Sciatic nerve (tissue), 2 donors: ENCODE measurements around the gene KIFAP3. TPM values are rescaled to one million over a fixed set of nuclear protein-coding genes. Genes with fewer than 3 reads are reported as not detected.
"Not testable (repeated sequence)": the region's sequence is repeated elsewhere in the genome, so short reads cannot be mapped to it uniquely, and the experiment has no call there.

ENCODE experiments used
- ATAC-seq: fragments of 200-7000 bp; cut with Tn5 transposase; one replicate; pipeline ENCODE4 v1.9.1; 2020; ENCODE audit warnings: mild to moderate bottlenecking, moderate library complexity
- DNase-seq: peaks from one replicate; pipeline ENCODE4 v3.0.0-alpha.2; 2020; ENCODE audit warnings: low spot score
- intact Hi-C: fragments of 100-400 bp; cut with DNase I; formaldehyde crosslinking; loops from one replicate; pipeline ENCODE4 v1.14.2; 2022
- total RNA-seq: library from RNA; stranded (reverse); fragmentation: NEBNext Ultra II Directional; extraction: Animal tissue kit (Norgen Biotek cat#: 25700); gene quantifications from one replicate; pipeline ENCODE4 v1.2.1, GENCODE V29; 2021
- donor health status: DM: no; HTN: no; CAD: no.
- donor health status: DM: no; HTN: no; CAD: no.

Gene KIFAP3
- total RNA-seq, 1 donor from 2014 or later: 49.9 TPM

DNA sequence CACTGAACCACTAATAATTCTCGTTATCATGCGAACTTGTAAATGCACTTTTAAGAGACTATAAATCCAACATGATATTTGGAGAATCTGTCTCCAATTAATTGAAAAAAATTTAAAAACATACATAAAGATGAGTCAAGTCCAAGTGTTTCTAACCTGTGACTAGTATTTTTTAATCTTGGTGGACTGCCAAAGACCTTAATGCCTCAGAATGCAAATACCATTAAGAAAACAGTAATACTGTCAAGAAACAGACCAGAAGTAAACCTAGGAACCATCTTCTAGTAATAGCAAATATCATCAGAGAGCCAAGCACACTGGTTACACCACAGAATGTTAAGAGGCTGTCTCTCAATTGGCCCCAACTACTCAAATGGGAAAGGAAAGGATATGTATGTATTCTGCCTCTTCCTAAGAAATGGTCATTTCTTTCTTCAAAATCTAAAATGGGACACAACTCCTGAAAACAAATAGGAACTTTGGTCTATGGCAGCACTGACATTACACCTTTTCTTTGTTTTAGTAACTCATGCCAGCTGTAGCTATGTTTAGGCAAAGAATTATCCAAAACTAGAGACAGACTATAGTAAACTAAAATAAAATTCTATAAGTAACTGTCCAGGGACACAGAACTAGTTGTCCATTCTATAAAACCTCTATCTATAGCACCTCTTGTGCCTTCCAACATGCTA lies 196.5 kb downstream of the KIFAP3 start:
- DNase-seq (no peak), ATAC-seq (no peak)
- intact Hi-C loops: no loop called here

DNA sequence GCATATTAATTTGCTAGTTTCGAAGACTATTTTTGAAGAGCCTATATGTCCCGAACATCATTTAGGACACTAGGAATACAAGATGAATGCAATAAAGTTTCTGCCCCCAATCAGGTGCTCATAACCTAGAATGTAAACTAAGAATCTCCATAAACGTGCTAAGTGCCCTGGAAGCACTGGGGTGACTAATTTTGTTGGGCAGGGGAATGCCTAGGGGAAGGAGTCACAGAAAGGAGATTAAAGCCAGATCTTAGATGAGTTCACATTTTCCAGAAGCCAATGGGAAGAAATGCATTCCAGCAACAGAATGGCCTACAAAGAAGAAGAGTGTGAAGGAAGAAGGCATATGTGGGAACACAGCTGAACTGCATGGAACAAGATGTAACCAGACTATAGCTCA lies 200.3 kb downstream of the KIFAP3 start:
- DNase-seq (no peak), ATAC-seq (no peak)
- intact Hi-C loops: no loop called here

DNA sequence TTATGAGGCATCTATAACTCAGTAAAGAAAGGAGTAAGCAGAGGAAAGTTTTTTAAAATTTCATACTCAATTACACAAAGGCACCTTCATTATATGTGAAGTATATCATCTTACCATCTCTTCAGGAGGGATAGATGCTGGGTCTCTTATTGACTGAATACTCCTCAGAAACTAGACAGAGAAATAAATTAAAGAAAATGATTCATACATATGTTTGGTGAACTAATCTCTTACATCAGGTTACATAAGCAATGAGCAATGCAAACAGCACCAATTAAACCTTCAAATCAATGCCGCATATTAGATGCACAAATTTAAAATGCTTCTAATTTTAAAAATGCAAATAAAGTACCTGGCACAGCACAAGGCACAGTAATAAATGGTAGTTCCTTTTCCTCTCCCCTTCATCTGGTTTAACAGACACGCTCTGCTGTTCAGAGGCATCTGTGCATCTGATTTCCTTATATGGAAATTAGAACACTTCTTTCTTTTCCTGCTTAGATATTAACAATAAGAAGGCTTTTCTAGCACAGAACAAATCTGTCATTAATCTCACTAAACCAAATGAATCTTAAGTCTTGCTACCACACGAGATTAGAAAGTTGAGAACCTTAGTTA lies 200.8 kb downstream of the KIFAP3 start:
- ATAC-seq (no peak), DNase-seq (no peak)
- intact Hi-C loops: no loop called here

DNA sequence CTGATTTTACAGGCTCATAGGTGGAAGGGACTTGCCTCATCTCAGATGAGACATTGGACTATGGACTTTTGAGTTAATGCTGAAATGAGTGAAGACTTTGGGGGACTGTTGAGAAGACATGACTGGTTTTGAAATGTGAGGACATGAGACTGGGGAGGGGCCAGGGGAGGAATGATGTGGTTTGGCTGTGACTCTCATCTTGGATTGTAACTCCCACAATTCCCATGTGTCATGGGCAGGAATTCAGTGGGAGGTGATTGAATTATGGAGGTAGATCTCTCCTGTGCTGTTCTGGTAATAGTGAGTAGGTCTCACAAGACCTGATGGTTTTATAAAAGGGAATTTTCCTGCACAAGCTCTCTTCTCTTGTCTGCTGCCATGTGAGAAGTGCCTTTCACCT lies 201.6 kb downstream of the KIFAP3 start:
- ATAC-seq: no peak
- intact Hi-C loops: no loop called here
- no peak for DNase-seq

DNA sequence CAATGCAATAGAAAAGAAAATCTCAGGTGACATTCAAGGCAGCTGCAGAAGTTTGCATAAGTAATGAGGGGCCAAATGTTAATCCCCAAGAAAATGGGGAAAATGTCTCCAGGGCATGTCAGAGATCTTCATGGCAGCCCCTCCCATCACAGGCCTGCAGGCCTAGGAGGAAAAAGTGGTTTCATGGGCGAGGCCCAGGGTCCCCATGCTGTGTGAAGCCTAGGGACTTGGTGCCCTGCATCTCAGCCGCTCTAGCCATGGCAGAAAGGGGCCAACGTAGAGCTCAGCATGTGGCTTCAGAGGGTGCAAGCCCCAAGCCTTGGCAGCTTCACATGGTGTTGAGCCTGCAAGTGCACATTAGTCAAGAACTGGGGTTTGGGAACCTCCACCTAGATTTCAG lies 202.5 kb downstream of the KIFAP3 start:
- ATAC-seq, DNase-seq, intact Hi-C loops: not testable (repeated sequence)

Other genes with a start within 250 kb of the KIFAP3 start
- 12.1 TPM for gene SCYL3, start 180.8 kb downstream of the KIFAP3 start, total RNA-seq
- gene NTMT2, start 71.3 kb upstream of the KIFAP3 start, total RNA-seq: not detected